Esophagus (tissue), 2 donors: ENCODE data around the gene SERTAD3. TPM values are rescaled to one million over a fixed set of nuclear protein-coding genes. Genes with fewer than 3 reads are reported as not detected.
"Not testable (repeated sequence)": the region's sequence is repeated elsewhere in the genome, so short reads cannot be mapped to it uniquely, and the experiment has no call there.

Source experiments
- H3K27ac ChIP-seq, 2 donors: one replicate each; pipeline ENCODE4 v1.5.1; 2013; ENCODE audit warnings: low read depth in 2 of 2, mild to moderate bottlenecking in 2 of 2, inconsistent platforms in 1 of 2, low read length in 1 of 2, moderate library complexity in 1 of 2
- H3K27me3 ChIP-seq, 2 donors: one replicate each; pipeline ENCODE4 v1.6.1; 2013; ENCODE audit warnings: low read length in 2 of 2, control low read depth in 1 of 2, mild to moderate bottlenecking in 1 of 2; ENCODE audit not compliant: insufficient read depth in 2 of 2, control insufficient read depth in 1 of 2
- H3K36me3 ChIP-seq, 2 donors: one replicate each; pipeline ENCODE4 v1.6.1; 2013; ENCODE audit warnings: low read length in 1 of 2; ENCODE audit not compliant: control insufficient read depth in 2 of 2, insufficient read depth in 2 of 2
- H3K4me1 ChIP-seq, 2 donors: one replicate each; pipeline ENCODE4 v1.6.1; 2013; ENCODE audit warnings: low read length in 1 of 2; ENCODE audit not compliant: control insufficient read depth in 2 of 2, insufficient read depth in 2 of 2
- H3K4me3 ChIP-seq, 2 donors: one replicate each; pipeline ENCODE4 v1.5.1; 2013; ENCODE audit warnings: low read length in 2 of 2, mild to moderate bottlenecking in 2 of 2, low read depth in 1 of 2, moderate library complexity in 1 of 2
- H3K9me3 ChIP-seq, 2 donors: one replicate each; pipeline ENCODE4 v1.6.1; 2013; ENCODE audit warnings: mild to moderate bottlenecking in 2 of 2, low read depth in 1 of 2, low read length in 1 of 2, moderate library complexity in 1 of 2; ENCODE audit not compliant: control insufficient read depth in 2 of 2, insufficient read depth in 1 of 2
- WGBS, 2 donors: extraction: QIAGEN DNeasy Blood & Tissue Kit; methylation state at CpG; one replicate each; pipeline ENCODE4 v1.1.7; 2013; 5-methylcytosine and 5-hydroxymethylcytosine counted together
- polyA plus RNA-seq, 2 donors: library from polyadenylated mRNA; stranded (reverse); fragments of 200-250 nt; gene quantifications; one replicate each; pipeline ENCODE4 v1.2.3, GENCODE V29; 2013
- donor health status: healthy with polysubstance abuse.
- donor health status: Bipolar disorder and iron deficiency.

SERTAD3 gene
- polyA plus RNA-seq, 2 donors, result 12.2 to 19.1 TPM

DNA sequence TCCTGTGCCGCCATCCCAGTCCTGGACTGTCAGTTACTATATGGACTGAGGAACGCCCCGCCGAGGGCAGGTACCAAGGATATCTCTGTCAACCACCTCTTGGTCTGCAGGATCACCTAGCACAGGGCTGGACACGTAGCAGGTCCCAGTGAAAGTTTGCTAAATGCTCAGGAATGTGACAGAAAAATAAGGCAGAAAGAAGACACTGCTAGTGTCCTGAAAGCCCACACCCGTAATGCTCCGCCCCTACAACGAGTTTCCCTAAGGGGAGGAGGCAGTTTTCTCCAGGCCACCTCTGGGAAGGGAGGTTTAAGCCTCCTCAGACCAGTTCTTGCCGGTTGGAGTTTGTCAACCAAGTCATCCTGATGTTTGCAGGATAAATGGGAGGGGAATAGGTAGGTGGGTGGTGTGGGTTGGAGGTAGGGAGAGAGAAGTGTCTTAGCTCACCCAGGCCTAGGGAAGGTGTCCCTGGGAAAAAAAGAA lies 1.7 kb upstream of the SERTAD3 start:
- Histone ChIP-seq H3K27ac (peak overlapping the region in 1 of 2 donors; percentile 73), H3K27me3 (no peaks in the 10 kb centered on the region), H3K36me3 (peaks cover 11 to 22% of the 10 kb centered on the region in 2 donors), H3K4me3 (no peak overlapping the region), H3K9me3 (no peaks in the 10 kb centered on the region), H3K4me1 (peaks cover 0 to 2% of the 10 kb centered on the region in 2 donors)
- WGBS, 2 donors, result 52 to 57% methylated on average over 9 of the region's 9 CpGs

GRCh38 chr19:40444825-40445312 lies 734 bp upstream of the SERTAD3 start:
- Histone ChIP-seq H3K9me3 (no peaks in the 10 kb centered on the region), H3K4me3 (peak overlapping the region; percentile 76 to 95), H3K4me1 (peaks cover 0 to 2% of the 10 kb centered on the region in 2 donors), H3K27me3 (no peaks in the 10 kb centered on the region), H3K36me3 (peaks cover 11 to 24% of the 10 kb centered on the region in 2 donors), H3K27ac (peak overlapping the region; percentile 94 to 99)
- 11 to 13% methylated on average over 16 to 18 of the region's 18 CpGs for WGBS, 2 donors

DNA sequence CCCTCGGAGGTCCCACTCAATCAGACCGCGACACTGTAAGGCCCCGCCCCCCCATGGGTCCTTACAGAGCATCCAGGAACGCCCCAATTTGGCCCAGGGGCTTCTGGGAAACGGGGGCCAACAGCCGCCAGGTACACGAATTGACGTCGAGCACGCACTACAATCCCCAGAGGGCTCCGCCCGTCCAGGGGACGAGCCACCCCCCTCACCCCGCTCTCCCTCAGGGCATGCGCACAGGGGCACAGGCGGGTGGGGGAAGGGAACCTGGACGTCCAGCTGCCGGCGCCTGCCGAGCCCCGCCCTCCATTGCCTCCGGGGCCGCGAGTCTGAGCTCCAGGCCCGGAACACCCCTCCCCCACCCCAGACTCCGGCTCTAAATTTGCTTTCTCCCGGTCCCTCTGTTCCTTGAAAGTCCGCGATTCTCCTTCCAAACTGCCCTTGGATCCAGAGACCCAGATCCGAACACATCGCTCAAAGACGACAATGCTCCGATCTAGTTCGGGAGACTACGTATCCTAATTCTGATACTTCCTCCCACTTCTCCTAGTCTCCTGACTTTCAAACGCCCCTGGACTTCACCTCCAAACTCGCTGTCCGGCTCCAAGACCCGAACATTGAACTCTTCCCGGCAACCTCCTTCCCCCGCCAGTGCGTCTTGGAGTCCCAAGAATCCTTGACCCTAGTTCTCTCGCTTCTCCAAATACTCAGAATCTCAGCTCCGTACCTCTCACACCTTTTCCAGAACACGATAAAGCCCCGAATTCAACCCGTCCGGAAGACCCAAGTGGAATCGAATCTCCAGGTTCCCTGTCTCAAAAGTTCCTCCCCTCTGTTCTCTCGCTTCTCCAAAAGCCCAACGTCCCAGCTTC lies 770 bp downstream of the SERTAD3 start:
- Histone ChIP-seq H3K9me3 (no peaks in the 10 kb centered on the region), H3K4me1 (peaks cover 0 to 2% of the 10 kb centered on the region in 2 donors), H3K27ac (peak overlapping the region; percentile 95 to 99), H3K36me3 (peaks cover 11 to 20% of the 10 kb centered on the region in 2 donors), H3K27me3 (no peaks in the 10 kb centered on the region), H3K4me3 (peak overlapping the region; percentile 76 to 95)
- WGBS, 2 donors, result 0% methylated on average over 51 to 52 of the region's 52 CpGs

DNA sequence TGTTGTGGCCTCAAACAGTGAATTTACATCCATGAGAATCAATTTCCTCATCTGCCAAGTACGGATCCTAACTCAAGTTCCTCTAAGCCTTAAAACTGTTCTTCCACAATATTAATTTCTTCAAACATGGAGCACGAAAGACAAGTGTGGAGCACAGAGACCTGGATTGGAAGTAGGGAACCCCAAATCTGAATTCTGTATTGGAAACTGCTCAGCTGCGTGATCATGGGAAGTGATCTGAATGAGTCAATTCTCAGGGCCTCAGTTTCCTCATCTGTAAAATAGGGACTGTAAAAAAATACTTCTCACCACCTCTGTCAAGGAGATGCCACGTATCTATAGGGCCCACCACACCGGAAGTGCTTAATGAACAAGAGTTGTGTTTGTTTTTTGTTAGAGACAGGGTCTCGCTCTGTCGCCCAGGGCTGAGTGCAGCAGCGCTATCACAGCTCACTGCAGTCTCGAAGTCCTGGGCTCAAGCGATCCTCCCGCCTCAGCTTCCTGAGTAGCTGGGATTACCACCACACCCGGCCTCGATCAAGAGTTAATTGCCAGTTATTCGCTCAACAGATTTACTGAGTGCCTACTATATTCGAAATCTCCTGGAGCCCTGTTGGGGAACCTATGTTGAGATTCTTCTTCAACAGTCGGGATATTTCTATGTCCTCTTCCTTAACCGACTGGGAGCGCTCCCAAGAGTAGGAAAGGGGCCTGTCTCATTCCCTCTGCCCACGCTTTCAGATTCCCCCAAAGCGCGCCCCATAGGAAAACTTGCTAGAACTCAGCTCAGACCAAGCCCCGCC lies 1.6 kb downstream of the SERTAD3 start:
- Histone ChIP-seq H3K27ac (peak overlapping the region; percentile 52 to 84), H3K4me1 (peaks cover 0 to 2% of the 10 kb centered on the region in 2 donors), H3K9me3 (no peaks in the 10 kb centered on the region), H3K27me3 (no peaks in the 10 kb centered on the region), H3K4me3 (peak overlapping the region; percentile 14 to 95), H3K36me3 (peaks cover 11 to 14% of the 10 kb centered on the region in 2 donors)
- 15% methylated on average over 22 of the region's 22 CpGs for WGBS, 2 donors

- 79 to 85% methylated on average over 11 of the region's 11 CpGs for WGBS, 2 donors
- peaks cover 0 to 2% of the 10 kb centered on the region in 2 donors for H3K4me1 ChIP-seq
- no peaks in the 10 kb centered on the region for H3K9me3 ChIP-seq
- H3K27me3 ChIP-seq, result no peaks in the 10 kb centered on the region
- H3K4me3 ChIP-seq, result no peak overlapping the region
- H3K36me3 ChIP-seq, result peaks cover 11 to 14% of the 10 kb centered on the region in 2 donors
- H3K27ac ChIP-seq, result no peak overlapping the region
Observed at GRCh38 chr19:40441719-40442253, 2.3 kb downstream of the SERTAD3 start.

- H3K4me1 ChIP-seq, result peaks cover 2% of the 10 kb centered on the region in 2 donors
Observed at GRCh38 chr19:40438284-40438683, 5.9 kb downstream of the SERTAD3 start.

GRCh38 chr19:40433391-40434216 lies 10.5 kb downstream of the SERTAD3 start:
- 2% methylated on average over 49 to 50 of the region's 50 CpGs for WGBS, 2 donors

More at GRCh38 chr19:40438284-40438683, 5.9 kb downstream of the SERTAD3 start:
- Histone ChIP-seq H3K36me3 (peaks cover 11 to 14% of the 10 kb centered on the region in 2 donors), H3K27me3 (no peaks in the 10 kb centered on the region), H3K4me3 (no peak overlapping the region), H3K27ac (no peak overlapping the region), H3K9me3 (no peaks in the 10 kb centered on the region)
- WGBS, 2 donors, result 93 to 96% methylated on average over 3 of the region's 3 CpGs

DNA sequence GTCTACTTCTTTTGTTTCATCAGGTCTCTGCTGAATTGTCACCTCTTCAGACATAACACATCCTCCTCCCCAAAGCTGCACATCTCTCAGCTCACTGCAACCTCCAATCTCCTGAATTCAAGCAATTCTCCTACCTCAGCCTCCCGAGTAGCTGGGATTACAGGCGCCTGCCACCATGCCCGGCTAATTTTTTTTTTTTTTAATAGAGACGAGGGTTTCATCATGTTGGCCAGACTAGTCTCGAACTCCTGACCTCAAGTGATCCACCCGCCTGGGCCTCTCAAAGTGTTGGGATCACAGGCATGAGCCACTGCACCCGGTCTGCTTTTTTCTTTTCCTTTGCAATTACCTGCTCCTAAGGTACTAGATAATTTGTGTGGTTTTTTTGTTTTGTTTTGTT lies 11.4 kb downstream of the SERTAD3 start:
- H3K4me1 ChIP-seq, H3K36me3 ChIP-seq, H3K9me3 ChIP-seq, H3K27me3 ChIP-seq: not testable (repeated sequence)
- WGBS, 2 donors, result 40 to 46% methylated on average over 7 of the region's 7 CpGs
- Histone ChIP-seq H3K27ac (peak overlapping the region; percentile 94 to 99), H3K4me3 (peak overlapping the region in 1 of 2 donors; percentile 63)

More at GRCh38 chr19:40433391-40434216, 10.5 kb downstream of the SERTAD3 start:
- Histone ChIP-seq H3K27me3 (no peaks in the 10 kb centered on the region), H3K9me3 (no peaks in the 10 kb centered on the region), H3K4me3 (peak overlapping the region; percentile 36 to 63), H3K36me3 (no peaks in the 10 kb centered on the region), H3K27ac (peak overlapping the region; percentile 94 to 99), H3K4me1 (peaks cover 2% of the 10 kb centered on the region in 2 donors)
